H1 (cell line): ENCODE measurements around the gene STIM2. TPM values are rescaled to one million over a fixed set of nuclear protein-coding genes. Genes with fewer than 3 reads are reported as not detected.

Experiments
- CTCF ChIA-PET: fragments of 300-600 bp; sonication (Branson Sonifier 250); formaldehyde crosslinking; loops from one replicate; lab custom pipeline; 2021; ENCODE audit not compliant: partially characterized antibody; lab: Charles Lee
- POLR2A ChIA-PET: fragments of 300-600 bp; sonication (Branson Sonifier 250); formaldehyde crosslinking; loops from one replicate; lab custom pipeline; 2021; ENCODE audit warnings: inconsistent platforms; ENCODE audit not compliant: partially characterized antibody; lab: Charles Lee
- DNase-seq, 2 experiments: peaks; one replicate each; pipeline versions ENCODE4 v3.0.0 to v3.0.0-alpha.2; 2010 to 2022; ENCODE audit warnings: low spot score in 2 of 2, low read depth in 1 of 2, mixed read lengths in 1 of 2
- FAIRE-seq: peaks from 2 replicates; lab custom pipeline; 2011; peaks lifted over from hg19 to GRCh38; lab: Jason Lieb, UNC
- H2AFZ ChIP-seq: 2 replicates; pipeline ENCODE4 v1.8.1; 2012; ENCODE audit warnings: low read length, inconsistent platforms
- H2AK5ac ChIP-seq: 2 replicates; pipeline ENCODE4 v1.6.1; 2013; ENCODE audit warnings: low read depth, low read length
- H2BK120ac ChIP-seq: replicated peaks from 2 replicates; pipeline ENCODE3; 2013; ENCODE audit warnings: low read depth, low read length, inconsistent platforms
- H2BK12ac ChIP-seq: 2 replicates; pipeline ENCODE4 v1.6.1; 2013; ENCODE audit warnings: low read depth, low read length
- H2BK15ac ChIP-seq: 2 replicates; pipeline ENCODE4 v1.6.1; 2013; ENCODE audit warnings: low read length
- H2BK20ac ChIP-seq: 2 replicates; pipeline ENCODE4 v1.6.1; 2013; ENCODE audit warnings: low read length
- H2BK5ac ChIP-seq: 2 replicates; pipeline ENCODE4 v1.6.1; 2013; ENCODE audit warnings: low read depth, low read length
- H3K14ac ChIP-seq: 2 replicates; pipeline ENCODE4 v1.6.1; 2013; ENCODE audit warnings: inconsistent platforms; ENCODE audit not compliant: insufficient read length
- H3K18ac ChIP-seq: 2 replicates; pipeline ENCODE4 v1.6.1; 2013; ENCODE audit warnings: low read length; ENCODE audit errors: extremely low read depth
- H3K23ac ChIP-seq: 2 replicates; pipeline ENCODE4 v1.6.1; 2013; ENCODE audit warnings: inconsistent platforms; ENCODE audit not compliant: insufficient read length
- H3K23me2 ChIP-seq: 2 replicates; pipeline ENCODE4 v1.6.1; 2013; ENCODE audit warnings: low read depth, low read length
- H3K27ac ChIP-seq: 2 replicates; pipeline ENCODE4 v1.6.1; 2011; ENCODE audit warnings: low read depth, low read length, inconsistent platforms
- H3K27me3 ChIP-seq, 4 experiments: replicated peaks in 1 of 4; 1 replicate in 1 of 4; 2 replicates in 3 of 4; pipeline versions ENCODE4 v1.6.1 to v1.8.1; 2011 to 2013; ENCODE audit warnings: low read length in 3 of 4, mild to moderate bottlenecking in 3 of 4, inconsistent platforms in 2 of 4, mixed read lengths in 2 of 4, moderate library complexity in 1 of 4; ENCODE audit not compliant: control insufficient read depth in 3 of 4, insufficient read depth in 3 of 4; ENCODE audit errors: extremely low read depth in 1 of 4
- H3K36me3 ChIP-seq, 4 experiments: 2 replicates each; pipeline versions ENCODE4 v1.6.1 to v1.8.1; 2011 to 2013; ENCODE audit warnings: mild to moderate bottlenecking in 4 of 4, low read length in 3 of 4, moderate library complexity in 2 of 4, control low read depth in 1 of 4, inconsistent platforms in 1 of 4; ENCODE audit not compliant: insufficient read depth in 4 of 4, control insufficient read depth in 2 of 4
- H3K4ac ChIP-seq: replicated peaks from 2 replicates; pipeline ENCODE3; 2013; ENCODE audit warnings: low read length, low read depth, mixed read lengths, inconsistent platforms; ENCODE audit not compliant: insufficient read length
- H3K4me1 ChIP-seq, 4 experiments: replicated peaks in 1 of 4; 1 replicate in 1 of 4; 2 replicates in 3 of 4; pipeline versions ENCODE4 v1.6.1 to v1.8.1; 2011 to 2013; ENCODE audit warnings: low read length in 3 of 4, inconsistent platforms in 2 of 4, mixed read lengths in 1 of 4; ENCODE audit not compliant: insufficient read depth in 4 of 4, control insufficient read depth in 3 of 4
- H3K4me2 ChIP-seq, 2 experiments: 2 replicates each; pipeline versions ENCODE4 v1.6.1 to v1.8.1; 2011 to 2013; ENCODE audit warnings: low read depth in 2 of 2, low read length in 2 of 2, control low read depth in 1 of 2, inconsistent platforms in 1 of 2, mild to moderate bottlenecking in 1 of 2; ENCODE audit not compliant: insufficient read depth in 1 of 2
- H3K4me3 ChIP-seq, 4 experiments: fragments of 200-600, 300-600 bp in 1 of 4; sonication (generic), shearing (Covaris generic), sonication (Bioruptor Twin) in 1 of 4; 2 replicates each; pipeline versions ENCODE4 v1.5.1 to v1.8.1; 2011 to 2016; ENCODE audit warnings: low read length in 4 of 4, low read depth in 3 of 4, control low read depth in 2 of 4, inconsistent platforms in 2 of 4, mild to moderate bottlenecking in 2 of 4, mixed read lengths in 1 of 4, moderate library complexity in 1 of 4; ENCODE audit not compliant: insufficient read depth in 2 of 4; ENCODE audit errors: extremely low read depth in 1 of 4
- H3K56ac ChIP-seq: replicated peaks from 2 replicates; pipeline ENCODE3; 2013; ENCODE audit warnings: low read depth, mild to moderate bottlenecking, mixed read lengths, low read length, inconsistent platforms; ENCODE audit not compliant: insufficient read length
- H3K79me1 ChIP-seq: 2 replicates; pipeline ENCODE4 v1.6.1; 2013; ENCODE audit warnings: low read depth, low read length, control low read depth
- H3K79me2 ChIP-seq, 2 experiments: 2 replicates each; pipeline versions ENCODE4 v1.6.1 to v1.8.1; 2012 to 2013; ENCODE audit warnings: low read length in 2 of 2, mild to moderate bottlenecking in 2 of 2, inconsistent platforms in 1 of 2; ENCODE audit not compliant: insufficient read depth in 2 of 2, control insufficient read depth in 1 of 2
- H3K9ac ChIP-seq, 4 experiments: replicated peaks in 1 of 4; 1 replicate in 1 of 4; 2 replicates in 3 of 4; pipeline versions ENCODE4 v1.6.1 to v1.8.1; 2011 to 2013; ENCODE audit warnings: low read depth in 3 of 4, low read length in 3 of 4, control low read depth in 2 of 4, mild to moderate bottlenecking in 2 of 4, moderate library complexity in 2 of 4, inconsistent platforms in 1 of 4; ENCODE audit errors: extremely low read depth in 1 of 4
- H3K9me3 ChIP-seq, 2 experiments: 2 replicates each; pipeline versions ENCODE4 v1.6.1 to v1.8.1; 2012 to 2013; ENCODE audit warnings: mild to moderate bottlenecking in 2 of 2, moderate library complexity in 2 of 2, control low read depth in 1 of 2, inconsistent platforms in 1 of 2, low read depth in 1 of 2, low read length in 1 of 2, mixed read lengths in 1 of 2; ENCODE audit not compliant: insufficient read depth in 2 of 2
- H4K20me1 ChIP-seq, 2 experiments: replicated peaks in 1 of 2; 2 replicates each; pipeline versions ENCODE3 to v1.8.1; 2011 to 2013; ENCODE audit warnings: inconsistent platforms in 2 of 2, low read length in 2 of 2, mild to moderate bottlenecking in 1 of 2; ENCODE audit not compliant: insufficient read depth in 2 of 2, control insufficient read depth in 1 of 2
- H4K5ac ChIP-seq: 2 replicates; pipeline ENCODE4 v1.6.1; 2013; ENCODE audit warnings: low read length, low read depth, mixed read lengths, inconsistent platforms; ENCODE audit not compliant: insufficient read length
- H4K8ac ChIP-seq: 2 replicates; pipeline ENCODE4 v1.8.0; 2013; ENCODE audit warnings: mild to moderate bottlenecking, moderate library complexity, low read length, inconsistent platforms; ENCODE audit not compliant: insufficient read depth; ENCODE audit errors: extremely low read depth
- H4K91ac ChIP-seq: replicated peaks from 2 replicates; pipeline ENCODE3; 2013; ENCODE audit warnings: low read length, mixed read lengths, inconsistent platforms; ENCODE audit not compliant: insufficient read length
- ATF3 ChIP-seq: IDR thresholded peaks from 2 replicates; pipeline ENCODE4 v1.6.1; 2011; ENCODE audit warnings: low read depth, mild to moderate bottlenecking, low read length; ENCODE audit not compliant: insufficient read depth
- CBX5 ChIP-seq: fragments of 300-800, 300-1000 bp; sonication (generic); IDR thresholded peaks from 2 replicates; pipeline ENCODE4 v1.7.1; 2016; ENCODE audit warnings: antibody characterized with exemption, low read length, low read depth
- MAFK ChIP-seq: IDR thresholded peaks from 2 replicates; pipeline ENCODE4 v1.6.1; 2012; ENCODE audit warnings: low read depth, mild to moderate bottlenecking, improper control_type of control experiment, low read length
- WGBS, 2 experiments: shearing (Covaris generic) in 1 of 2; methylation state at CpG; one replicate each; pipeline versions ENCODE4 v1.1.6 to v1.1.7; 2013 to 2015; ENCODE audit warnings: low lambda C conversion rate in 2 of 2, mixed read lengths in 2 of 2, inconsistent platforms in 1 of 2, low coverage in 1 of 2, missing lambda C conversion rate in 1 of 2; ENCODE audit not compliant: insufficient replicate concordance in 2 of 2, insufficient coverage in 1 of 2, insufficient read length in 1 of 2; ENCODE audit errors: extremely low coverage in 1 of 2, missing lambda C conversion rate in 1 of 2; 5-methylcytosine and 5-hydroxymethylcytosine counted together
- polyA plus RNA-seq, 7 experiments: library from polyadenylated mRNA; depleted of rRNA in 3 of 7; stranded (reverse) in 5 of 7; unstranded in 2 of 7; fragments of >200 nt in 5 of 7; fragments of 200-250 nt in 2 of 7; gene quantifications; 1 replicate in 5 of 7; 2 replicates in 1 of 7; 4 replicates in 1 of 7; pipeline versions ENCODE4 v1.2.1 to v1.2.3, GENCODE V29; 2011 to 2013; ENCODE audit warnings: missing spikeins in 2 of 7, mixed read lengths in 2 of 7
- total RNA-seq: library from RNA; stranded (reverse); fragmentation: NEBNext Ultra II Directional; extraction: Animal tissue kit (Norgen Biotek cat#: 25700); gene quantifications from 2 replicates; pipeline ENCODE4 v1.2.1, GENCODE V29; 2021

The STIM2 gene
- total and polyA plus RNA-seq, 2 of the 8 experiments (the other 6 are each of a cell fraction or from before 2014, with no cell fraction given) = 22.9 to 23.0 TPM

DNA sequence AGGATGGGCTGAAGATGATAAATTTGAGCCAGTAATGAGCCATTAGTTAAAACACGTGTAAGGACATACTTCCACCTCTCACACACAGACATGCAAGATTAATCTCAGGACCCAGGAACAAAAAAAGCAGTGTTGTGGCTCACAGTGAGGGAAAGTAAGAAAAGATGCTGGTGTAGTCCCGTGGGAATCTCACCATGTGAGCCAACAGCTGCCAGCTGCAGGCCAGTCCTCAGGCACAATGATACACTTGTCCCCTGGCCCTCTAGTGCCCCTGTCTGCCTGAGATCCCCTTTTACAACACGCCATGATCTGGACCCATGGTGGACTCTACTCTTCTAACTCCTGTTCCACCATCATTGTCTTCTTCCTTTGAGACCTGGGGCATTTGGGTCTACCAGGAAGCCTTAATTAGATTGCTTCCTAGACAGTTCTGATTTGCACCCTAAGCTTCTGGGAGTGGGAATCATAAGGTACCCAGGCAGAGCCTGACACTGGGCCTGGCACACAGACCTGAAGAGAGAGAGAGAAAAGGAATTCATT, 194.7 kb downstream of the STIM2 start:
- Histone ChIP-seq H4K91ac (no peak overlapping the region), H3K27ac (no peak overlapping the region), H3K79me1 (no peaks in the 10 kb centered on the region), H2BK12ac (no peak overlapping the region), H3K14ac (no peak overlapping the region), H3K79me2 (no peaks in the 10 kb centered on the region), H4K8ac (no peak overlapping the region), H3K23ac (no peak overlapping the region), H3K4ac (no peak overlapping the region), H2AK5ac (no peak overlapping the region), H2BK5ac (no peak overlapping the region), H3K4me1 (peaks cover 0 to 2% (median under 1%) of the 10 kb centered on the region in 4 experiments; a peak in 1 of 7 replicates), H3K36me3 (no peaks in the 10 kb centered on the region), H3K9ac (no peak overlapping the region), H2AFZ (no peak overlapping the region), H3K4me3 (no peak overlapping the region), H4K20me1 (no peaks in the 10 kb centered on the region), H3K9me3 (no peaks in the 10 kb centered on the region), H4K5ac (no peak overlapping the region), H3K18ac (no peak overlapping the region), H3K56ac (no peak overlapping the region), H3K4me2 (no peak overlapping the region), H2BK20ac (no peak overlapping the region), H3K23me2 (no peaks in the 10 kb centered on the region), H2BK15ac (no peak overlapping the region), H3K27me3 (no peaks in the 10 kb centered on the region), H2BK120ac (no peak overlapping the region)
- no peak for DNase-seq
- no peak for FAIRE-seq
- WGBS, 2 experiments = 77% methylated on average over 3 of the region's 3 CpGs; no CpG with 5 or more reads in 1 of the 2 experiments
- TF ChIP-seq MAFK (no peak), ATF3 (no peak), CBX5 (no peak)
- POLR2A ChIA-PET = interaction anchor here (0.6 to 0.7 kb wide), 2 partner anchors 12 to 1041 kb away, joined by 3 read pairs; no protein-coding TSS in a partner anchor
- CTCF ChIA-PET = interaction anchor here (0.8 to 3.7 kb wide), 5 partner anchors 8 to 263 kb away, joined by 3 to 19 read pairs (median 4); no protein-coding TSS in a partner anchor
